GM18499 (cell line): Measurements from ENCODE around the gene ITIH6.

ENCODE experiments used
- ATAC-seq: cut with Tn5 transposase; IDR thresholded peaks from one replicate; pipeline ENCODE4 v1.9.1; 2021; ENCODE audit warnings: moderate number of reproducible peaks; ENCODE audit not compliant: insufficient read depth, unreplicated experiment

Gene ITIH6

DNA sequence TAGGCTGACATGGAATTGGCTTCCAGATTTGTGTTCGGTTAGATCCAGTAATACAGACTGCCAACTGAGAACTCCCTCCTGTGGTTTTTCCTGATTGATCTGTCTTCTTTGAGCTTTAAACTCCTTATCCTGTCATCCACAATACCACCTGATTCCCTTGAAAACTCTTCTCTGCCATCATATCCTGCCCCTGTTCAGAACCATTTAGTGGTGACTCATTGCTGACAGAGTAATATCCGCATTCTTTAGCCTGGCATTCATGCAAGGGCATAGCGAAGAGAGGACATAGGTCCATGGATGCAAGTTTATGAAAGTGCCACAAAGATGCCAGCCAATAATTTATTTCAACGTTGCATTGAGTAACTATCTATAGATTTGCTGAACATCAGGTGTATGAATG is 76.6 kb downstream of the ITIH6 start:
- ATAC-seq, result no peak

DNA sequence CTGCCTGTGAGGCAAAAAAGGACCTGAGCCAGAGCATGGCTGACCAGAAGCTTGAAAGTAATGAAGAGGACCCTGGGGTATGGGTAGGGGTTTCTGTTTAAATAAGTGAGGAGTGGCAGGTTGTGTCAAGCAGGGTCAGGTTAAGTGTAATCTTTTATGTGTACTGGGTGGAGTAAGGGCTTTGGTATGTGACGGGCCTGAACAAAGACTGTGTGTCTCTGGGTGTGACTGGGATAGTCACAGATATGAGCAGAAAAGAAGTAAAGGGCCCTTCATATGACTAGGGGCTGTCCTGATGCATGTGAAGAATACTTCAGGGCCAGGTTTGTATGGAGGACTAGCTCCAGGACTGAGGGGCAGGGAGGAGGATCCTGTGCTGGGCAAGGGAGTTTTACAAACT is 82.4 kb downstream of the ITIH6 start:
- no peak for ATAC-seq

DNA sequence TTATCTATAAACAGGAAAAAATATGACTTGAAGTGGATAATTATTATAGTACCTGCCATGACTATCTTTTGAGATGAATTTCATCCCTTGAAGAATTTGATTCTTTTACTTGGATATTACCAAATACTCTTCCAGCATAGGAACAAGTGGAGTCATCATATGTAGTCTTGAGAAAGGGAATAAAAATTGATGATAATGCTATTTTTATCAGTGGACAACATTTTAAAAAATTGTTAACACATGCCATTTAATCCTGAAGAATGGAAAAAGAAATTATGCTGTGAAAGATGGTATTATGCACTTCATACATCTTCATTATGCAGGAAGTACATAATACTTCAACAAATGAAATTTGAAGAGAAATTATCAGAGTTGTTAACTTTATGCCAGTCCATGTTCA is 83.6 kb downstream of the ITIH6 start:
- ATAC-seq, result no peak

DNA sequence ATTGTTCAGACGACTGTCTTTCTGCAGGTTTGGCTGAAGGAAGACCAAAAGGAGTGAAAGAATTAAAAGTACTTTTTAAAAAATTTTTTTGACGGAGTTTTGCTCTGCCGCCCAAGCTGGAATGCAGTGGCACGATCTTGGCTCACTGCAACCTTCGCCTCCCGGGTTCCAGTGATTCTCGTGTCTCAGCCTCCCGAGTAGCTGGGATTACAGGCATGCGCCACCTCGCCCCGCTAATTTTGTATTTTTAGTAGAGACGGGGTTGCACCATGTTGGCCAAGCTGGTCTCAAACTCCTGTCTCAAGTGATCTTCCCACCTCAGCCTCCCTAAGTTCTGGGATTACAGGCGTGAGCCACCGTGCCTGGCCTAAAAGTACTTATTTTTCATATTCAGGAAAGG is 86.3 kb downstream of the ITIH6 start:
- ATAC-seq, result no peak

DNA sequence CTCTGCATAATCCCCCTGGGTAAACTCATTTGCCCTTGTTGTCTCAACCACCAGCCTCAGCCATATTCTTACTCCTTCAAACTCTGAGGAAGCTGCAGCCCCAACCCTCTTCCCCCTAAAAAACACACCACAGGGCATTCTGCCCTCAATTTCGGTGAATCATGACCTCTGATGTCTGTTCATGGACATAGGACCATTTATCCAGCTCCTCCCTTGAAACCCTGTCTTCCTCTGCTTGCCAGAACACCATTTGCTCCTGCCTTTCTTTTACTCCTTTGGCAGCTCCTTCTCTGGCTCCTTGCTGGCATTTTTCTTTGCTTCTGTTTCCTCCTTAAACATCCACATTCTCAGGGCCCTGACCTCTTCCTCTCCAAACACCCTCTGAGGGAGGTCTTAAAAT is 87.1 kb downstream of the ITIH6 start:
- ATAC-seq, result no peak

DNA sequence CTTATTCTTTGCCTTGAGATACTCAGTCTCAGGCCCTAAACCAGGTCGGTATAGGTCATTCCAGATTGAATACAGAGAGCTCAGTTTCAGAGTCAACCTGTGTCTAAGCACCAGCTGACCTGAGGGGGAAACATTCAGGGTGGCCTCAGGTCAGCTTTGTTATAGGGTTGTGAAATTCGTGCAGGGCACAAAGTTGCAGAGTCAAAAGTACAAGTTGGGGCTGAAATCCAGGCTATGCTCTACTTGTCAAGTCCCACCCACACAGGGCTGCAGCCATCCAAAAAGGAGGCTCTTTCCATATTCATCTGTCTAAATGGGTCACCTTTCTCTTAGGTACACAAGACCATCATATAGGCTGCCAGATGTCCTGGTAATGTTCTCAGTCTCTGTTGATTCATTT is 89.7 kb downstream of the ITIH6 start:
- no peak for ATAC-seq
